ENCODE results near the gene CAPN12.

CAPN12 gene

GRCh38 chr19:38739440-38740256 is 4.6 kb downstream of the CAPN12 start:
- in situ Hi-C loops (cut with MboI; ENCODE audit: low sequenced_read_pairs), result no loop called here

- in situ Hi-C loops (cut with MboI; ENCODE audit: low sequenced_read_pairs), result no loop called here
These were observed 6.1 kb downstream of the CAPN12 start for GRCh38 chr19:38737921-38738737.

GRCh38 chr19:38737281-38737865 is 6.9 kb downstream of the CAPN12 start:
- in situ Hi-C loops (cut with MboI; ENCODE audit: low sequenced_read_pairs), result no loop called here

GRCh38 chr19:38736413-38737280 is 7.6 kb downstream of the CAPN12 start:
- in situ Hi-C loops (cut with MboI; ENCODE audit: low sequenced_read_pairs), result no loop called here

GRCh38 chr19:38736036-38736412 is 8.2 kb downstream of the CAPN12 start:
- in situ Hi-C loops (cut with MboI; ENCODE audit: low sequenced_read_pairs), result no loop called here

- in situ Hi-C loops (cut with MboI; ENCODE audit: low sequenced_read_pairs), result no loop called here
These were observed 9.0 kb downstream of the CAPN12 start for GRCh38 chr19:38735257-38735686.

- in situ Hi-C loops (cut with MboI; ENCODE audit: low sequenced_read_pairs), result no loop called here
These were observed 9.6 kb downstream of the CAPN12 start for GRCh38 chr19:38734426-38735256.

- in situ Hi-C loops (cut with MboI; ENCODE audit: low sequenced_read_pairs), result no loop called here
These were observed 10.2 kb downstream of the CAPN12 start for GRCh38 chr19:38734176-38734425.

- in situ Hi-C loops (cut with MboI; ENCODE audit: low sequenced_read_pairs), result no loop called here
These were observed 10.6 kb downstream of the CAPN12 start for GRCh38 chr19:38733493-38734175.

GRCh38 chr19:38733241-38733492 is 11.1 kb downstream of the CAPN12 start:
- in situ Hi-C loops (cut with MboI; ENCODE audit: low sequenced_read_pairs), result no loop called here

- in situ Hi-C loops (cut with MboI; ENCODE audit: low sequenced_read_pairs), result no loop called here
These were observed 12.5 kb downstream of the CAPN12 start for GRCh38 chr19:38731654-38732301.

GRCh38 chr19:38730731-38731589 is 13.3 kb downstream of the CAPN12 start:
- in situ Hi-C loops (cut with MboI; ENCODE audit: low sequenced_read_pairs), result no loop called here

- in situ Hi-C loops (cut with MboI; ENCODE audit: low sequenced_read_pairs), result no loop called here
These were observed 13.9 kb downstream of the CAPN12 start for GRCh38 chr19:38730470-38730730.

GRCh38 chr19:38729653-38730469 is 14.4 kb downstream of the CAPN12 start:
- in situ Hi-C loops (cut with MboI; ENCODE audit: low sequenced_read_pairs), result no loop called here

- in situ Hi-C loops (cut with MboI; ENCODE audit: low sequenced_read_pairs), result no loop called here
These were observed 15.3 kb downstream of the CAPN12 start for GRCh38 chr19:38728752-38729541.

GRCh38 chr19:38727868-38728660 is 16.2 kb downstream of the CAPN12 start:
- in situ Hi-C loops (cut with MboI; ENCODE audit: low sequenced_read_pairs), result no loop called here
